ENCODE measurements around the gene TSR2.
A peak's percentile ranks its signal among the peaks of the same experiment; 100 is the strongest.

Gene TSR2

GRCh38 chrX:54492340-54492739 lies 52.1 kb downstream of the TSR2 start:
- H3K4me3 ChIP-seq (ENCODE audit: low read depth, low read length): no peak overlapping the region
- no peak for TF ChIP-seq CTCF (IDR thresholded peaks at IDR 0.05; ENCODE audit: control insufficient read depth, extremely low read depth, insufficient read depth)
- no peak for DNase-seq (ENCODE audit: low read depth)

GRCh38 chrX:54494166-54494988 lies 54.2 kb downstream of the TSR2 start:
- TF ChIP-seq CTCF (IDR thresholded peaks at IDR 0.05; ENCODE audit: control insufficient read depth, extremely low read depth, insufficient read depth): no peak
- peak overlapping the region; percentile 29; the same call in 1 of the 2 replicates for H3K4me3 ChIP-seq (ENCODE audit: low read depth, low read length)
- DNase-seq (ENCODE audit: low read depth): no peak

Measured in LNCaP clone FGC (cell line).